GM23338 (cell line): ENCODE data around the gene ADAMTS18. TPM values are rescaled to one million over a fixed set of nuclear protein-coding genes. Genes with fewer than 3 reads are reported as not detected.
A peak's percentile ranks its signal among the peaks of the same experiment; 100 is the strongest.

Experiments
- ATAC-seq: fragments of 200-7000 bp; cut with Tn5 transposase; 3 replicates; pipeline ENCODE4 v1.9.1; 2020
- DNase-seq: peaks from one replicate; pipeline ENCODE4 v3.0.0-alpha.2; 2015; ENCODE audit warnings: low spot score
- H2AFZ ChIP-seq: fragments of 200-600 bp; sonication (generic); 2 replicates; pipeline ENCODE4 v1.8.0; 2016; ENCODE audit warnings: antibody characterized with exemption, mild to moderate bottlenecking, moderate library complexity
- H3F3A ChIP-seq: fragments of 200-600 bp; sonication (generic); replicated peaks from 2 replicates; pipeline ENCODE4 v1.8.0; 2017; ENCODE audit warnings: antibody characterized with exemption, mixed run types, low read depth
- H3K27ac ChIP-seq: fragments of 200-600 bp; sonication (generic); 2 replicates; pipeline ENCODE4 v1.6.1; 2016; ENCODE audit warnings: low read depth
- H3K27me3 ChIP-seq: fragments of 200-600 bp; sonication (generic); 2 replicates; pipeline ENCODE4 v1.8.0; 2016; ENCODE audit warnings: mild to moderate bottlenecking, mixed run types, moderate library complexity; ENCODE audit not compliant: insufficient read depth
- H3K36me3 ChIP-seq: fragments of 200-600 bp; sonication (generic); 2 replicates; pipeline ENCODE4 v1.8.0; 2016; ENCODE audit warnings: mild to moderate bottlenecking; ENCODE audit not compliant: insufficient read depth
- H3K4me1 ChIP-seq: fragments of 200-600 bp; sonication (generic); 2 replicates; pipeline ENCODE4 v1.8.0; 2016; ENCODE audit warnings: mild to moderate bottlenecking, moderate library complexity; ENCODE audit not compliant: insufficient read depth
- H3K4me2 ChIP-seq: fragments of 200-600 bp; sonication (generic); 2 replicates; pipeline ENCODE4 v1.7.1; 2017; ENCODE audit warnings: mixed run types
- H3K4me3 ChIP-seq: fragments of 200-600 bp; sonication (generic); 2 replicates; pipeline ENCODE4 v1.6.1; 2016; ENCODE audit warnings: mixed run types
- H3K79me2 ChIP-seq: fragments of 200-600 bp; sonication (generic); replicated peaks from 2 replicates; pipeline ENCODE4 v1.8.0; 2017; ENCODE audit warnings: mild to moderate bottlenecking; ENCODE audit not compliant: insufficient read depth
- H3K9me2 ChIP-seq: fragments of 200-600 bp; sonication (generic); 2 replicates; pipeline ENCODE4 v1.8.0; 2017; ENCODE audit not compliant: insufficient read depth
- H4K20me1 ChIP-seq: fragments of 200-600 bp; sonication (generic); replicated peaks from 2 replicates; pipeline ENCODE4 v1.8.0; 2017; ENCODE audit warnings: mild to moderate bottlenecking; ENCODE audit not compliant: insufficient read depth
- H3K27ac Mint-ChIP-seq: 2 replicates; pipeline ENCODE4 v1.8.0; 2020; ENCODE audit warnings: inconsistent platforms, mild to moderate bottlenecking, moderate library complexity, mixed read lengths
- H3K27me3 Mint-ChIP-seq: 3 replicates; pipeline ENCODE4 v1.8.0; 2022; ENCODE audit warnings: low read depth, mild to moderate bottlenecking, moderate library complexity, mixed read lengths, inconsistent platforms; ENCODE audit not compliant: insufficient read depth, poor library complexity
- H3K36me3 Mint-ChIP-seq: 3 replicates; pipeline ENCODE4 v1.8.0; 2021; ENCODE audit warnings: low read depth, mild to moderate bottlenecking, inconsistent platforms, moderate library complexity, mixed read lengths
- H3K4me1 Mint-ChIP-seq: 3 replicates; pipeline ENCODE4 v1.8.0; 2020; ENCODE audit warnings: mild to moderate bottlenecking, inconsistent platforms, mixed read lengths
- H3K4me3 Mint-ChIP-seq: 3 replicates; pipeline ENCODE4 v1.8.0; 2021; ENCODE audit warnings: moderate library complexity, mild to moderate bottlenecking, inconsistent platforms, mixed read lengths
- H3K9me3 Mint-ChIP-seq: 3 replicates; pipeline ENCODE4 v1.8.0; 2020; ENCODE audit warnings: moderate library complexity, mild to moderate bottlenecking, inconsistent platforms, mixed read lengths
- CREB1 ChIP-seq: fragments of 250-450 bp; sonication (Bioruptor Pico); IDR thresholded peaks from 2 replicates; pipeline ENCODE4 v1.5.0; 2020; ENCODE audit warnings: low read depth, mild to moderate bottlenecking, moderate library complexity
- EZH2phosphoT487 ChIP-seq: fragments of 200-600 bp; sonication (generic); IDR thresholded peaks from one replicate; pipeline ENCODE4 v1.8.1; 2018; ENCODE audit warnings: antibody characterized with exemption; ENCODE audit not compliant: unreplicated experiment
- NANOG ChIP-seq: IDR thresholded peaks from 2 replicates; pipeline ENCODE4 v1.6.1; 2016; ENCODE audit warnings: antibody characterized with exemption, borderline replicate concordance
- POLR2AphosphoS5 ChIP-seq: IDR thresholded peaks from 2 replicates; pipeline ENCODE4 v1.6.1; 2016; ENCODE audit warnings: antibody characterized with exemption, low read depth
- STAT1 ChIP-seq: IDR thresholded peaks from one replicate; pipeline ENCODE4 v1.6.1; 2016; ENCODE audit warnings: antibody characterized with exemption; ENCODE audit not compliant: unreplicated experiment
- ZNF331 ChIP-seq: fragments of 250-450 bp; sonication (Bioruptor Pico); IDR thresholded peaks from 2 replicates; pipeline ENCODE4 v1.5.0; 2020; ENCODE audit warnings: low read depth, mild to moderate bottlenecking, moderate library complexity
- polyA plus RNA-seq: library from polyadenylated mRNA; unstranded; fragments of >200 nt; fragmentation: Nextera tagmentation; extraction: Ambion mirVana; gene quantifications from 2 replicates; pipeline ENCODE4 v1.2.1, GENCODE V29; 2016
- total RNA-seq: library from RNA; depleted of rRNA; stranded (reverse); fragments of >200 nt; shearing (Covaris generic); gene quantifications from 2 replicates; pipeline ENCODE4 v1.2.3, GENCODE V29; 2014
- TF ChIP-seq, protein P1 (sequence below): fragments of 250-450 bp; sonication (Bioruptor Pico); IDR thresholded peaks from 2 replicates; pipeline ENCODE4 v1.5.0; 2020; ENCODE audit warnings: mild to moderate bottlenecking, moderate library complexity
- TF ChIP-seq, protein P2 (sequence below): IDR thresholded peaks from one replicate; pipeline ENCODE4 v1.6.1; 2018; ENCODE audit warnings: antibody characterized with exemption; ENCODE audit not compliant: unreplicated experiment
- TF ChIP-seq, protein P3 (sequence below), 2 experiments: fragments of 200-600 bp in 1 of 2; sonication (generic) in 1 of 2; conservative IDR thresholded peaks; 2 replicates each; pipeline versions ENCODE4 v1.5.1 to v1.6.1; 2016 to 2017; ENCODE audit warnings: antibody characterized with exemption in 2 of 2, low read depth in 2 of 2, mild to moderate bottlenecking in 2 of 2, moderate library complexity in 1 of 2

Gene ADAMTS18
- total and polyA plus RNA-seq, 2 experiments from 2014 or later, result 0.15 to 0.90 TPM

GRCh38 chr16:77336637-77337036 is 98.2 kb downstream of the ADAMTS18 start (continued):
- TF ChIP-seq, protein P1, sequence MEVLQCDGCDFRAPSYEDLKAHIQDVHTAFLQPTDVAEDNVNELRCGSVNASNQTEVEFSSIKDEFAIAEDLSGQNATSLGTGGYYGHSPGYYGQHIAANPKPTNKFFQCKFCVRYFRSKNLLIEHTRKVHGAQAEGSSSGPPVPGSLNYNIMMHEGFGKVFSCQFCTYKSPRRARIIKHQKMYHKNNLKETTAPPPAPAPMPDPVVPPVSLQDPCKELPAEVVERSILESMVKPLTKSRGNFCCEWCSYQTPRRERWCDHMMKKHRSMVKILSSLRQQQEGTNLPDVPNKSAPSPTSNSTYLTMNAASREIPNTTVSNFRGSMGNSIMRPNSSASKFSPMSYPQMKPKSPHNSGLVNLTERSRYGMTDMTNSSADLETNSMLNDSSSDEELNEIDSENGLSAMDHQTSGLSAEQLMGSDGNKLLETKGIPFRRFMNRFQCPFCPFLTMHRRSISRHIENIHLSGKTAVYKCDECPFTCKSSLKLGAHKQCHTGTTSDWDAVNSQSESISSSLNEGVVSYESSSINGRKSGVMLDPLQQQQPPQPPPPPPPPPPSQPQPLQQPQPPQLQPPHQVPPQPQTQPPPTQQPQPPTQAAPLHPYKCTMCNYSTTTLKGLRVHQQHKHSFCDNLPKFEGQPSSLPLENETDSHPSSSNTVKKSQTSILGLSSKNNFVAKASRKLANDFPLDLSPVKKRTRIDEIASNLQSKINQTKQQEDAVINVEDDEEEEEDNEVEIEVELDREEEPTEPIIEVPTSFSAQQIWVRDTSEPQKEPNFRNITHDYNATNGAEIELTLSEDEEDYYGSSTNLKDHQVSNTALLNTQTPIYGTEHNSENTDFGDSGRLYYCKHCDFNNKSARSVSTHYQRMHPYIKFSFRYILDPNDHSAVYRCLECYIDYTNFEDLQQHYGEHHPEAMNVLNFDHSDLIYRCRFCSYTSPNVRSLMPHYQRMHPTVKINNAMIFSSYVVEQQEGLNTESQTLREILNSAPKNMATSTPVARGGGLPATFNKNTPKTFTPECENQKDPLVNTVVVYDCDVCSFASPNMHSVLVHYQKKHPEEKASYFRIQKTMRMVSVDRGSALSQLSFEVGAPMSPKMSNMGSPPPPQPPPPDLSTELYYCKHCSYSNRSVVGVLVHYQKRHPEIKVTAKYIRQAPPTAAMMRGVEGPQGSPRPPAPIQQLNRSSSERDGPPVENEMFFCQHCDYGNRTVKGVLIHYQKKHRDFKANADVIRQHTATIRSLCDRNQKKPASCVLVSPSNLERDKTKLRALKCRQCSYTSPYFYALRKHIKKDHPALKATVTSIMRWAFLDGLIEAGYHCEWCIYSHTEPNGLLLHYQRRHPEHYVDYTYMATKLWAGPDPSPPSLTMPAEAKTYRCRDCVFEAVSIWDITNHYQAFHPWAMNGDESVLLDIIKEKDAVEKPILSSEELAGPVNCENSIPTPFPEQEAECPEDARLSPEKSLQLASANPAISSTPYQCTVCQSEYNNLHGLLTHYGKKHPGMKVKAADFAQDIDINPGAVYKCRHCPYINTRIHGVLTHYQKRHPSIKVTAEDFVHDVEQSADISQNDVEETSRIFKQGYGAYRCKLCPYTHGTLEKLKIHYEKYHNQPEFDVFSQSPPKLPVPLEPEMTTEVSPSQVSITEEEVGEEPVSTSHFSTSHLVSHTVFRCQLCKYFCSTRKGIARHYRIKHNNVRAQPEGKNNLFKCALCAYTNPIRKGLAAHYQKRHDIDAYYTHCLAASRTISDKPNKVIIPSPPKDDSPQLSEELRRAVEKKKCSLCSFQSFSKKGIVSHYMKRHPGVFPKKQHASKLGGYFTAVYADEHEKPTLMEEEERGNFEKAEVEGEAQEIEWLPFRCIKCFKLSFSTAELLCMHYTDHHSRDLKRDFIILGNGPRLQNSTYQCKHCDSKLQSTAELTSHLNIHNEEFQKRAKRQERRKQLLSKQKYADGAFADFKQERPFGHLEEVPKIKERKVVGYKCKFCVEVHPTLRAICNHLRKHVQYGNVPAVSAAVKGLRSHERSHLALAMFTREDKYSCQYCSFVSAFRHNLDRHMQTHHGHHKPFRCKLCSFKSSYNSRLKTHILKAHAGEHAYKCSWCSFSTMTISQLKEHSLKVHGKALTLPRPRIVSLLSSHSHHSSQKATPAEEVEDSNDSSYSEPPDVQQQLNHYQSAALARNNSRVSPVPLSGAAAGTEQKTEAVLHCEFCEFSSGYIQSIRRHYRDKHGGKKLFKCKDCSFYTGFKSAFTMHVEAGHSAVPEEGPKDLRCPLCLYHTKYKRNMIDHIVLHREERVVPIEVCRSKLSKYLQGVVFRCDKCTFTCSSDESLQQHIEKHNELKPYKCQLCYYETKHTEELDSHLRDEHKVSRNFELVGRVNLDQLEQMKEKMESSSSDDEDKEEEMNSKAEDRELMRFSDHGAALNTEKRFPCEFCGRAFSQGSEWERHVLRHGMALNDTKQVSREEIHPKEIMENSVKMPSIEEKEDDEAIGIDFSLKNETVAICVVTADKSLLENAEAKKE, result no peak

DNA sequence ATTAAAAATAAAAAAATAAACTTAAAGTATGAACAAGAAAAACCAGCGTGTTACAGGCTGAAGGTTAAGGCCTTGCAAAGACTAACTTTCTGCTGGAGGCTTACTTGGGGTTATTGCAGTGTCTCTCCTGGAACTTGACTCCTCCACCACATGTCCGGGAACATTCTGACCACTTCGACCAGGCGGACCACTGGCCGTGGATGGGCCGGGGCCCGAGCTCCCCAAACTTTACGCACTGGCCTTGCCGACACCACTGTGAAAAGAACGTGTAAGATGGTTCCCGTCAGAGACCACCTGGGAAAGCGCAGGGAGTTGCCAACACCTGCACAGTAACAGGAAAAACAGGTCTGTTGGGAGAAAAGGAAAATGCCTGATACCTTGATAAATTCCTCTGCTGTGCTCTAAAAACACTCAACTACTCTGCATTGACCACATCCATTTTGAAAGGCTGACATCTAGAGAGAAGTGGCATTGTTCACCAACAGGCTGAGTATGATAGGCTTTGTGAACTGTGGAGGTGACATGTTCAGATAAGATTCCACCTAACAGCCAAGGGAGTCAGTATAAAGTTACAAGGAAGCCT is 99.1 kb downstream of the ADAMTS18 start:
- peaks cover 26% of the 10 kb centered on the region for H3K4me1 Mint-ChIP-seq
- Histone ChIP-seq H3K9me2 (no peaks in the 10 kb centered on the region; the same call in 1 of the 2 replicates), H3K4me3 (no peak overlapping the region), H4K20me1 (no peaks in the 10 kb centered on the region), H3K36me3 (no peaks in the 10 kb centered on the region), H3K27ac (peak overlapping the region; percentile 35), H3K27me3 (no peaks in the 10 kb centered on the region), H3F3A (no peaks in the 10 kb centered on the region), H2AFZ (peak overlapping the region; percentile 23; the same call in 1 of the 2 replicates), H3K4me2 (peak overlapping the region; percentile 48; the same call in 1 of the 2 replicates), H3K4me1 (peaks cover 19% of the 10 kb centered on the region), H3K79me2 (no peaks in the 10 kb centered on the region)
- no peaks in the 10 kb centered on the region for H3K27me3 Mint-ChIP-seq
- no peak overlapping the region for H3K4me3 Mint-ChIP-seq
- ATAC-seq (peak; percentile 51), DNase-seq (peak; percentile 74)
- no peaks in the 10 kb centered on the region; the same call in 2 of the 3 replicates for H3K9me3 Mint-ChIP-seq
- no peaks in the 10 kb centered on the region for H3K36me3 Mint-ChIP-seq
- peak overlapping the region; percentile 89 for H3K27ac Mint-ChIP-seq
- TF ChIP-seq, protein P2, sequence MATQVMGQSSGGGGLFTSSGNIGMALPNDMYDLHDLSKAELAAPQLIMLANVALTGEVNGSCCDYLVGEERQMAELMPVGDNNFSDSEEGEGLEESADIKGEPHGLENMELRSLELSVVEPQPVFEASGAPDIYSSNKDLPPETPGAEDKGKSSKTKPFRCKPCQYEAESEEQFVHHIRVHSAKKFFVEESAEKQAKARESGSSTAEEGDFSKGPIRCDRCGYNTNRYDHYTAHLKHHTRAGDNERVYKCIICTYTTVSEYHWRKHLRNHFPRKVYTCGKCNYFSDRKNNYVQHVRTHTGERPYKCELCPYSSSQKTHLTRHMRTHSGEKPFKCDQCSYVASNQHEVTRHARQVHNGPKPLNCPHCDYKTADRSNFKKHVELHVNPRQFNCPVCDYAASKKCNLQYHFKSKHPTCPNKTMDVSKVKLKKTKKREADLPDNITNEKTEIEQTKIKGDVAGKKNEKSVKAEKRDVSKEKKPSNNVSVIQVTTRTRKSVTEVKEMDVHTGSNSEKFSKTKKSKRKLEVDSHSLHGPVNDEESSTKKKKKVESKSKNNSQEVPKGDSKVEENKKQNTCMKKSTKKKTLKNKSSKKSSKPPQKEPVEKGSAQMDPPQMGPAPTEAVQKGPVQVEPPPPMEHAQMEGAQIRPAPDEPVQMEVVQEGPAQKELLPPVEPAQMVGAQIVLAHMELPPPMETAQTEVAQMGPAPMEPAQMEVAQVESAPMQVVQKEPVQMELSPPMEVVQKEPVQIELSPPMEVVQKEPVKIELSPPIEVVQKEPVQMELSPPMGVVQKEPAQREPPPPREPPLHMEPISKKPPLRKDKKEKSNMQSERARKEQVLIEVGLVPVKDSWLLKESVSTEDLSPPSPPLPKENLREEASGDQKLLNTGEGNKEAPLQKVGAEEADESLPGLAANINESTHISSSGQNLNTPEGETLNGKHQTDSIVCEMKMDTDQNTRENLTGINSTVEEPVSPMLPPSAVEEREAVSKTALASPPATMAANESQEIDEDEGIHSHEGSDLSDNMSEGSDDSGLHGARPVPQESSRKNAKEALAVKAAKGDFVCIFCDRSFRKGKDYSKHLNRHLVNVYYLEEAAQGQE, result no peak
- TF ChIP-seq CREB1 (CRISPR knock-in tag) (no peak), ZNF331 (CRISPR knock-in tag) (no peak), STAT1 (no peak), EZH2phosphoT487 (no peak), POLR2AphosphoS5 (no peak), NANOG (no peak)
- TF ChIP-seq, protein P3, sequence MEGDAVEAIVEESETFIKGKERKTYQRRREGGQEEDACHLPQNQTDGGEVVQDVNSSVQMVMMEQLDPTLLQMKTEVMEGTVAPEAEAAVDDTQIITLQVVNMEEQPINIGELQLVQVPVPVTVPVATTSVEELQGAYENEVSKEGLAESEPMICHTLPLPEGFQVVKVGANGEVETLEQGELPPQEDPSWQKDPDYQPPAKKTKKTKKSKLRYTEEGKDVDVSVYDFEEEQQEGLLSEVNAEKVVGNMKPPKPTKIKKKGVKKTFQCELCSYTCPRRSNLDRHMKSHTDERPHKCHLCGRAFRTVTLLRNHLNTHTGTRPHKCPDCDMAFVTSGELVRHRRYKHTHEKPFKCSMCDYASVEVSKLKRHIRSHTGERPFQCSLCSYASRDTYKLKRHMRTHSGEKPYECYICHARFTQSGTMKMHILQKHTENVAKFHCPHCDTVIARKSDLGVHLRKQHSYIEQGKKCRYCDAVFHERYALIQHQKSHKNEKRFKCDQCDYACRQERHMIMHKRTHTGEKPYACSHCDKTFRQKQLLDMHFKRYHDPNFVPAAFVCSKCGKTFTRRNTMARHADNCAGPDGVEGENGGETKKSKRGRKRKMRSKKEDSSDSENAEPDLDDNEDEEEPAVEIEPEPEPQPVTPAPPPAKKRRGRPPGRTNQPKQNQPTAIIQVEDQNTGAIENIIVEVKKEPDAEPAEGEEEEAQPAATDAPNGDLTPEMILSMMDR (conservative IDR thresholded peaks at IDR 0.05; ENCODE audit: low read depth in 2 of 2), result no peak
